B cell (primary cell): ENCODE data around the gene TFB1M. TPM values are rescaled to one million over a fixed set of nuclear protein-coding genes. Genes with fewer than 3 reads are reported as not detected.

ENCODE experiments used
- ATAC-seq: fragments of 200-7000 bp; cut with Tn5 transposase; one replicate; pipeline ENCODE4 v1.10.0; 2021; ENCODE audit warnings: low read depth, mild to moderate bottlenecking, moderate number of reproducible peaks, moderate library complexity
- CTCF ChIA-PET: fragments of 350-600 bp; sonication (Branson Sonifier 250); formaldehyde crosslinking; loops from one replicate; lab custom pipeline; 2021; ENCODE audit warnings: antibody characterized with exemption, inconsistent platforms; lab: Charles Lee
- POLR2A ChIA-PET: fragments of 350-600 bp; sonication (Branson Sonifier 250); formaldehyde crosslinking; loops from one replicate; lab custom pipeline; 2021; ENCODE audit warnings: antibody characterized with exemption; lab: Charles Lee
- DNase-seq: peaks from one replicate; pipeline ENCODE4 v3.0.0; 2013
- H2AFZ ChIP-seq: 2 replicates; pipeline ENCODE4 v1.6.1; 2012; ENCODE audit warnings: mild to moderate bottlenecking, low read depth, low read length; ENCODE audit not compliant: insufficient read depth, poor library complexity, severe bottlenecking
- H3K27ac ChIP-seq, 2 donors: 1 replicate in 1 of 2; 2 replicates in 1 of 2; pipeline ENCODE4 v1.5.1; 2012 to 2013; ENCODE audit warnings: low read length in 2 of 2, mild to moderate bottlenecking in 2 of 2, moderate library complexity in 1 of 2
- H3K27me3 ChIP-seq, 4 experiments: fragments of 200-600 bp in 1 of 4; sonication (generic) in 1 of 4; replicated peaks in 1 of 4; 1 replicate in 2 of 4; 2 replicates in 2 of 4; pipeline versions ENCODE4 v1.6.1 to v1.7.0; 2013 to 2016; ENCODE audit warnings: low read length in 3 of 4, mild to moderate bottlenecking in 2 of 4, mixed read lengths in 1 of 4, moderate library complexity in 1 of 4; ENCODE audit not compliant: insufficient read depth in 4 of 4, control insufficient read depth in 3 of 4; ENCODE audit errors: control extremely low read depth in 1 of 4
- H3K36me3 ChIP-seq, 2 experiments: replicated peaks in 1 of 2; 1 replicate in 1 of 2; 2 replicates in 1 of 2; pipeline versions ENCODE4 v1.6.1 to v1.7.1; 2013; ENCODE audit warnings: low read length in 1 of 2; ENCODE audit not compliant: insufficient read depth in 2 of 2, control insufficient read depth in 1 of 2; ENCODE audit errors: control extremely low read depth in 1 of 2, extremely low read depth in 1 of 2
- H3K4me1 ChIP-seq, 2 donors: fragments of 200-600 bp in 1 of 2; sonication (generic) in 1 of 2; 1 replicate in 1 of 2; 2 replicates in 1 of 2; pipeline versions ENCODE4 v1.5.1 to v1.6.1; 2013 to 2017; ENCODE audit warnings: low read length in 2 of 2; ENCODE audit not compliant: control insufficient read depth in 2 of 2, insufficient read depth in 2 of 2
- H3K4me2 ChIP-seq: replicated peaks from 2 replicates; pipeline ENCODE3; 2012; ENCODE audit warnings: mild to moderate bottlenecking, low read depth, low read length; ENCODE audit not compliant: poor library complexity, severe bottlenecking
- H3K4me3 ChIP-seq, 5 experiments: fragments of 200-600 bp in 1 of 5; sonication (generic) in 1 of 5; 1 replicate in 3 of 5; 2 replicates in 2 of 5; pipeline versions ENCODE4 v1.5.1 to v1.7.0; 2011 to 2016; ENCODE audit warnings: low read length in 4 of 5, mild to moderate bottlenecking in 4 of 5, low read depth in 2 of 5, control low read depth in 1 of 5, moderate library complexity in 1 of 5; ENCODE audit not compliant: insufficient read depth in 1 of 5; ENCODE audit errors: control extremely low read depth in 1 of 5, extremely low read depth in 1 of 5
- H3K79me2 ChIP-seq: fragments of 200-600 bp; sonication (generic); one replicate; pipeline ENCODE4 v1.6.0; 2016; ENCODE audit warnings: low read length; ENCODE audit not compliant: control insufficient read depth, insufficient read depth
- H3K9ac ChIP-seq: fragments of 200-600 bp; sonication (generic); 2 replicates; pipeline ENCODE4 v1.6.1; 2017; ENCODE audit warnings: mild to moderate bottlenecking, low read length, moderate library complexity
- H3K9me3 ChIP-seq, 3 donors: one replicate each; pipeline versions ENCODE4 v1.6.1 to v1.7.1; 2013; ENCODE audit warnings: low read length in 2 of 3; ENCODE audit not compliant: control insufficient read depth in 2 of 3, insufficient read depth in 1 of 3; ENCODE audit errors: control extremely low read depth in 1 of 3
- H4K20me1 ChIP-seq: 2 replicates; pipeline ENCODE4 v1.6.0; 2012; ENCODE audit warnings: mild to moderate bottlenecking, low read length; ENCODE audit not compliant: insufficient read depth, control insufficient read depth, poor library complexity, severe bottlenecking
- H3K27ac Mint-ChIP-seq: one replicate; pipeline ENCODE4 v1.8.0; 2021; ENCODE audit warnings: mixed read lengths
- H3K27me3 Mint-ChIP-seq: one replicate; pipeline ENCODE4 v1.8.0; 2021; ENCODE audit warnings: mixed read lengths
- H3K4me1 Mint-ChIP-seq: one replicate; pipeline ENCODE4 v1.8.0; 2021; ENCODE audit warnings: mixed read lengths
- H3K4me3 Mint-ChIP-seq: one replicate; pipeline ENCODE4 v1.8.0; 2021; ENCODE audit warnings: mixed read lengths
- H3K9me3 Mint-ChIP-seq: one replicate; pipeline ENCODE4 v1.8.0; 2022; ENCODE audit warnings: mixed read lengths; ENCODE audit not compliant: insufficient read depth
- CTCF ChIP-seq: fragments of 200-600 bp; IDR thresholded peaks from one replicate; pipeline ENCODE4 v1.8.0; 2022; ENCODE audit warnings: antibody characterized with exemption, mild to moderate bottlenecking
- EZH2 ChIP-seq: IDR thresholded peaks from 2 replicates; pipeline ENCODE4 v1.6.1; 2012; ENCODE audit warnings: borderline replicate concordance, low read depth, mild to moderate bottlenecking, moderate library complexity, low read length; ENCODE audit not compliant: insufficient read depth, poor library complexity, severe bottlenecking
- WGBS: methylation state at CpG from one replicate; pipeline ENCODE4 v1.1.5; 2013; ENCODE audit warnings: missing lambda C conversion rate; ENCODE audit not compliant: insufficient coverage; 5-methylcytosine and 5-hydroxymethylcytosine counted together
- intact Hi-C: fragments of 100-400 bp; cut with micrococcal nuclease; formaldehyde crosslinking; loops from one replicate; pipeline ENCODE4 v1.10.0; 2022
- polyA plus RNA-seq: library from polyadenylated mRNA; depleted of rRNA; stranded (reverse); fragments of >200 nt; gene quantifications from 2 replicates; pipeline ENCODE4 v1.2.3, GENCODE V29; 2012
- total RNA-seq, 2 donors: library from RNA; stranded (reverse); fragments of 120-200 nt in 1 of 2; gene quantifications; 1 replicate in 1 of 2; 2 replicates in 1 of 2; pipeline versions ENCODE4 v1.2.3 to v1.2.4, GENCODE V29; 2013 to 2022

The TFB1M gene
- total and polyA plus RNA-seq, 2 donors (not counting 1 experiment from before 2014, with no cell fraction given) = 18.6 to 49.9 TPM

GRCh38 chr6:155292711-155293110 is 21.6 kb downstream of the TFB1M start:
- H3K4me1 ChIP-seq = no peaks in the 10 kb centered on the region
- H3K36me3 ChIP-seq = peaks cover 0 to 57% of the 10 kb centered on the region in 2 experiments
- H3K9me3 Mint-ChIP-seq = no peaks in the 10 kb centered on the region
- no peaks in the 10 kb centered on the region for H4K20me1 ChIP-seq
- H3K27me3 Mint-ChIP-seq = no peaks in the 10 kb centered on the region
- no peaks in the 10 kb centered on the region for H3K9me3 ChIP-seq
- ATAC-seq (no peak), DNase-seq (no peak)
- ChIA-PET POLR2A (no interaction called here), CTCF (no interaction called here)
- H3K4me2 ChIP-seq = no peak overlapping the region
- H3K27ac ChIP-seq = no peak overlapping the region
- no peak overlapping the region for H3K4me3 Mint-ChIP-seq
- no peaks in the 10 kb centered on the region for H3K4me1 Mint-ChIP-seq
- H3K27me3 ChIP-seq = no peaks in the 10 kb centered on the region
- intact Hi-C loops = no loop called here
- no peak overlapping the region for H3K27ac Mint-ChIP-seq
- no peaks in the 10 kb centered on the region for H3K79me2 ChIP-seq
- 100% methylated on average over 2 of the region's 5 CpGs for WGBS
- no peak overlapping the region for H3K9ac ChIP-seq
- TF ChIP-seq EZH2 (no peak), CTCF (no peak)
- H3K4me3 ChIP-seq = no peak overlapping the region
- H2AFZ ChIP-seq = no peak overlapping the region

GRCh38 chr6:155291291-155291690 is 23.0 kb downstream of the TFB1M start:
- no peak overlapping the region for H3K4me3 Mint-ChIP-seq
- ATAC-seq (no peak), DNase-seq (no peak)
- no peak overlapping the region for H3K27ac Mint-ChIP-seq
- H3K27me3 Mint-ChIP-seq = no peaks in the 10 kb centered on the region
- no peaks in the 10 kb centered on the region for H3K9me3 Mint-ChIP-seq
- no peak overlapping the region for H3K9ac ChIP-seq
- intact Hi-C loops = no loop called here
- H3K4me1 ChIP-seq = no peaks in the 10 kb centered on the region
- TF ChIP-seq EZH2 = no peak
- no peak overlapping the region for H2AFZ ChIP-seq
- no peaks in the 10 kb centered on the region for H3K4me1 Mint-ChIP-seq
- H3K9me3 ChIP-seq = no peaks in the 10 kb centered on the region
- 92% methylated on average over 2 of the region's 3 CpGs for WGBS
- H3K4me3 ChIP-seq = no peak overlapping the region
- H3K79me2 ChIP-seq = no peaks in the 10 kb centered on the region
- CTCF ChIA-PET = no interaction called here
- H3K36me3 ChIP-seq = peaks cover 0 to 45% of the 10 kb centered on the region in 2 experiments
- no peaks in the 10 kb centered on the region for H3K27me3 ChIP-seq
- no peak overlapping the region for H3K4me2 ChIP-seq
- no peaks in the 10 kb centered on the region for H4K20me1 ChIP-seq
- POLR2A ChIA-PET = no interaction called here
- H3K27ac ChIP-seq = no peak overlapping the region
